OCI-LY3 (cell line): ENCODE measurements around the gene PHTF2.

Source experiments
- EZH2phosphoT487 ChIP-seq: fragments of 200-600 bp; shearing (Covaris generic); IDR thresholded peaks from 2 replicates; pipeline ENCODE4 v1.6.1; 2018; ENCODE audit warnings: antibody characterized with exemption, mixed run types, low read depth
- TF ChIP-seq, protein P1 (sequence below): fragments of 200-600, 300-600 bp; sonication (generic); IDR thresholded peaks from 2 replicates; pipeline ENCODE4 v1.5.1; 2014; ENCODE audit warnings: antibody characterized with exemption, low read length, low read depth

- TF ChIP-seq, protein P1, sequence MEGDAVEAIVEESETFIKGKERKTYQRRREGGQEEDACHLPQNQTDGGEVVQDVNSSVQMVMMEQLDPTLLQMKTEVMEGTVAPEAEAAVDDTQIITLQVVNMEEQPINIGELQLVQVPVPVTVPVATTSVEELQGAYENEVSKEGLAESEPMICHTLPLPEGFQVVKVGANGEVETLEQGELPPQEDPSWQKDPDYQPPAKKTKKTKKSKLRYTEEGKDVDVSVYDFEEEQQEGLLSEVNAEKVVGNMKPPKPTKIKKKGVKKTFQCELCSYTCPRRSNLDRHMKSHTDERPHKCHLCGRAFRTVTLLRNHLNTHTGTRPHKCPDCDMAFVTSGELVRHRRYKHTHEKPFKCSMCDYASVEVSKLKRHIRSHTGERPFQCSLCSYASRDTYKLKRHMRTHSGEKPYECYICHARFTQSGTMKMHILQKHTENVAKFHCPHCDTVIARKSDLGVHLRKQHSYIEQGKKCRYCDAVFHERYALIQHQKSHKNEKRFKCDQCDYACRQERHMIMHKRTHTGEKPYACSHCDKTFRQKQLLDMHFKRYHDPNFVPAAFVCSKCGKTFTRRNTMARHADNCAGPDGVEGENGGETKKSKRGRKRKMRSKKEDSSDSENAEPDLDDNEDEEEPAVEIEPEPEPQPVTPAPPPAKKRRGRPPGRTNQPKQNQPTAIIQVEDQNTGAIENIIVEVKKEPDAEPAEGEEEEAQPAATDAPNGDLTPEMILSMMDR, result no peak
- TF ChIP-seq EZH2phosphoT487, result no peak
These were observed 20.4 kb downstream of the PHTF2 start for GRCh38 chr7:77819021-77819420.
